Hepatic stellate cell (primary cell): ENCODE data around the gene C2CD2L.
"Not testable (repeated sequence)": the region's sequence is repeated elsewhere in the genome, so short reads cannot be mapped to it uniquely, and the experiment has no call there.

ENCODE experiments used
- DNase-seq: peaks from one replicate; pipeline ENCODE4 v3.0.0; 2011; ENCODE audit warnings: low spot score

C2CD2L gene

DNA sequence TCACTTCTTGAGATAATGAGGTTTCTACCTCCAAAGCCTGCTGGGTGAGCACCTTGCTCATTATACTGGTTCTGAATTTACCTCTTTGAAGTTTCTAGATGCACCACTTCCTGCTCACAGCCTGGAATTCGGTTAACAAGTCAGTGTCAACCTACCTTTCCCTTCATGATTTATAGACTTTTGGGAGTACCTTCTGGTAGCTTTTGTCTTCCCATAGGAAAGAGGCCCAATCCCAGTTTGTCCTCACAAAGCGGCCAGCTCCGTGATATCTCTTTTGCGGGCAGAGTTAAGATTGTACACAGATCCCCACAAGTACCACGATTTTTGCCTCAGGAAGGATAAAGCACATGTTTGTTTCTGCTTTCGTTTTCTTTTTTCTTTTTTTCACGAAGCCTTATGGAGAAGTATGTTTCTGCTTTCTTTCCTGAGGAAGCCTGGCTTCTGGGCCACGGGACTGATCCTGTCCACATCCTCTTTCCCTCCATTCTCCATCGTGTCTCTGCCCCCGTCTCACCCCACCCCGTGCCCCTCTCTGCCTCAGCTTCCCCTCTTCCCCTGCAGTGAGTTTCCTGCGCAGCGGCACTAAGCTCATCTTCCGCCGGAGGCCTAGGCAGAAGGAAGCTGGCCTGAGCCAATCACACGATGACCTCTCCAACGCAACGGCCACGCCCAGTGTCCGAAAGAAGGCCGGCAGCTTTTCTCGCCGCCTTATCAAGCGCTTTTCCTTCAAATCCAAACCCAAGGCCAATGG lies 8.5 kb downstream of the C2CD2L start:
- DNase-seq = no peak

DNA sequence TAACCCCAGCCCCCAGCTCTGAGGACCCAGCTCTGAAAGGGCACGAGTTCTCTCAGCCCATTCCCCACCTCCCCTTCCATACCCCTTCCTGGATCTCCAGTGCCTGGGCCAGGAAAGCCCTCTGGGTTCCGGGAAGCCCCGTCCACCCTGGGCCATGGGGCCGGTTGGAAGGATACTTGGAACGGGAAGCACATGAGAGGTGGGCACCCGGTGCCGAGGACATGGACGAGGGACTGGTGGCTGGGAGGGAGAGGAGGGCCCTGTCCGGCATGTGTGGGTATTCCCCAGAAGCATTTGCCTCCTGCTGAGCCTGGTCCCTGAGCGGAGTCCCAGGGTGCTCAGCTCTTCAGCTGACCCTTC lies 9.1 kb downstream of the C2CD2L start:
- DNase-seq = no peak

DNA sequence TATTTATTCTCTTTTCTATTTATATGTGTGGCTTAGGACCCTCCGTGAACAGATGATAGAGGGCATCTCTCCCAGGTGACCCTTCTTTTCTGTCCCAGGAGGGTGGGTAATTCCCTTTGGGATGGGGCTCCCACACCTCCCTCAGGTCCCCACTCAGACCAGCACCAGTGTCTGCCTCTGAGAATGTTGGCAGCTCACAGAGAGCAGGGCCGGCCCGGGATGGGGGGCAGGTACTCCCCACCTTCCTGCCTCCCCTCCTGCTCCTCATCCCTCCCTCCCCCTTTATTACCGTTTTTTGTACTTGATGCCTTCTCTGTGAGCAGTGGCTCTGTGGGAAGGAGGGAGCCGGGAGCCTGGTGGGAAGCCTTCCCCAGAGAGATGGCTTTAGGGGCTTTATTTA lies 9.5 kb downstream of the C2CD2L start:
- DNase-seq = no peak

DNA sequence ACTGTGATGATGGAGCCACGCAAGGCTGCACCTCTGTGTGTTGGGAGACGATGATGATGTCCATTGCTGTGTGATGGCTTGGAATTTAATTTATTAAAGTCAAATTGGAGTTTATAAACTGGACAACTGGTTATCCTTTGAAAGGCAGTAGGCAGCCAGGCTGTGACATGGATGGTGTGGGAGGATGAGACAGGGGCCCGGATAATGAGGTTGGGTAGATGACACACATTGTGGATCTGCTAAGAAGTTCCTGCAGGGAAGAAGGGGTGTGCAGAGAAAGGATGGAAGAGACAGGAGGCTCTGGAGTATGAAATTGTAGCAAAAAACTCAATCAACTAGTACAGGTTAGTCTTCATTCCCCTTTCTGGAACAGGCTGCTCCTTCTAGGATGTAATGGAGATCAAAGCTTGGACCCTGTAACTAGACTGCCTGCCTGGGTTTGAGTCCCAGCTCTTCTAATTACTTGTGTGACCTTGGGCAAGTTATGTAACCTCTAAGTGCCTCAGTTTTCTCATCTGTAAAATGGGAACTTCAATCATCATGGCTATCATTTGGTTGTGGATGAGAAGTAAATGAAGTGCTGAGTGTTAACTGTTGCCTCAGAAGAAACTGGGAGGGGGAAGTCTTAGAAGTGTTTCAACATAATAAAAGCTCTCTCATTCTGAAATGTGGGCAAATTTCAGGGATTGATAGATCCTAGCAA lies 10.0 kb downstream of the C2CD2L start:
- DNase-seq = no peak

DNA sequence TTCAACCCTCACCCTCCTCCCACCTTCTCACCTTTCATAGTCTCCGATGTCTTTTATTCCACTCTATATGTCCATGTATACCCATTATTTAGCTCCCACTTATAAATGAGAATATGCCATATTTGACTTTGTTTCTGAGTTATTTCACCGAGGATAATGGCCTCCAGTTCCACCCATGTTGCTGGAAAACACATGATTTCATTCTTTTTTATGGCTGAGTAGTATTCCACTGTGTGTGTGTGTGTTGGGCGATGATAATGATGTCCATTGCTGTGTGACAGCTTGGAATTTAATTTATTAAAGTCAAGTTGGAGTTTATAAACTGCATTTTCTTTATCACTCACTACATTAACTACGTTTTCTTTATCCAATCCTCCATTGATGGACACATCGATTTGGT lies 11.1 kb downstream of the C2CD2L start:
- no peak for DNase-seq

DNA sequence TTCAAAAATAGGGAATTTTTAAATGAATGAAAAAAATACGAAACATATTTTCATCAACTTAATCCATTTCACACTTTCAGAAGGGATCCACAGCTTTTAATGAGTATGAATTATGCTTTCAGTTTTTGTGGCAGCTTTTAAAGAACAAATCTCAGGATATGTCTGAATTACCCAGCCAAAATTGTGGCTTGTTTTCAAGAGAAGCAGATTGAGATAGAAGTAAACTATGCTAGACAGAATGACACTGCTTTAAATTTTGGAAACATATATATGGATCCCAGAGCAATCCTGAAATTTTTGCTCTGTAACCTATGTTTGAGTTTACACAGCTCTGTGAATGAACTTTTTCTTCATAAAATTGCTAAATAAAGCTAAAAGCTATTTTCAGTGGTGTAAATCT lies 11.8 kb downstream of the C2CD2L start:
- no peak for DNase-seq

DNA sequence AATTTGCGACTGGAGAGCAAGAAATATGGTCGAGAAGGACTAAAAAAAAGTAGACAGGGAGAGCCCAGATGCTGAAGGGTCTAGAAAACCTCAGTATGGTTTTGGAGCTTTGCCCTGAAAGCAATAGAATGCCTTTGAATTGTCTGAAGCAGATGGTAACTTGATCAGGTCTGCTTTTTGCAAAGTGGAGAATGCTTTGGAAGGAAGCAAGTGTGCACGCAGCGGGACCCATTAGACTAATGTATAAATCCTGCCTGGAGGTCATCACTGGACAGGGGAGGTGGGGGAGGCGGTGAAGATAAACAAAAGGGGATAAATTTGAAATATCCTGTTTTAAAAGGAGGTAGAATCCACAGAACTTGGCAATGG lies 13.5 kb downstream of the C2CD2L start:
- no peak for DNase-seq

DNA sequence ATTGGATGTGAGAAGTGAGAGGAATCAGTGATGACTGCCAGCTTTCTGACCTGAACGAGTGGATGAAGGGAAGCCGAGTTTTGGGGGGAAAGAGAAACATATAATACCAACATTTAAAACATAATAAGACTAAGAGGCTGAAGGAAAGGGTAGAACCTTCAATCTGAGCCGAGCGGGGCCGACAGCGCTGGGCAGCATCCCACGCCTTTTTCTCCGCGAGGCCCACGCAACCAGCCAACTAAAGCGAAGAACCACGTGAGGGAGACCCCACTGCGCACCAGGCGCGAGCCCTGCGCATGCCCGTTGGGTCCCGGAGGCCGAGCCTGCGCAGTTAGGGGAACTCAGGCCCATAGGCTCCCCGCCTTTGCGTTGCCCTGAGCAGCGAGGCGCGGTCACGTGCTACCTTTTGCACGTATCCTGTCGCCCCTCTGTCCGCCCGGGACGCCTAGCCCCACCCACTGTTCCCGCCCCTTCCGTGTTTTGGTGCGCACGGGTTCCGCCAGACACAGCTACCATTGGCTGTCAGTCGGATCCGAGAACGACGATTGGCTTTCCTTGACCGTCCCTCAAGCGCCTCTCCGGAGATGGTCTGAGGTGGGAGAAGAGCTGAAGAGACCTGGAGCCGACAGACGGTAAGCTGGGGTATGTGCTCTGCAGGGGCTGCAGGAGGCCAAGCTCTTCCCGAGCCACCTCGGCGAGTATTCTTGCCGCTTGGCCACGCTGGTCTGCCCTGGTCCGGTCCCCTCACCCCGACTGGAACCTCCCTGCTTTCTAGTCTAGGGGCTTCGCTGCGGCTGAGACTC lies 14.1 kb downstream of the C2CD2L start, which contains the start of gene HINFP:
TSS of gene HINFP (plus strand) at position 573 of the 803 bp plus-strand sequence. CDS start 5,365 bp downstream, outside the sequence.
- peak; percentile 99 for DNase-seq

DNA sequence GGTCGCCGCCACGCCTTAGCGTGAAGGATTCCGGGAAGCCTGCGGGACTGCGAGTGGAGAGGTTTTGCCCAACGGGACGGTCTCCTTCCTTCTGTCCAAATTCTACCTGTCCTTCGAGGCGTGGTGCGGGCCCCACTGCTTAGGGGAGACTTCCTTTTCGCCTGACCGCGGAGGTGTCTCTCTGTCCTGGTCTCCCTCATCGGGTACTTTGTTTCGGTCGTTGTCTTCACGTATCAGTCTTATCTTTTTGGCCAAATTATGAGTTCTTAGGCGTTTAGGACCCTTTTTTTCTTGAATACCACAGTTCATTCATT lies 14.6 kb downstream of the C2CD2L start:
- DNase-seq = no peak

DNA sequence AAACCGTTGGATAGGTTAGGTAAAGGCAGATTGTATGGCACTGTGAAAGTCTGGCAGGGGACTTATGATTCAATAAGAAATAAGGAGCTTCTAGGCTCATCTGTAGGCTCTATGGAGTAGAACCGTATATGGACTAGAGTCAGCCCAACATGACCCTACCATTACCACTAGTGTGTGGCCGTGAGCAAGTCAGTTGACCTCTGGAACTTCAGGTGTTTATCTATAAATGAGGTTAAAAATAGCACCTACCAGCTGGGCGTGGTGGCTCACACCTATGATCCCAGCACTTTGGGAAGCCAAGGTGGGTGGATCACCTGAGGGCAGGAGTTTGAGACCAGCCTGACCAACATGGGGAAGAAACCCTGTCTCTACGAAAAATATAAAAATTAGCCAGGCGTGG lies 18.7 kb downstream of the C2CD2L start:
- DNase-seq = no peak

DNA sequence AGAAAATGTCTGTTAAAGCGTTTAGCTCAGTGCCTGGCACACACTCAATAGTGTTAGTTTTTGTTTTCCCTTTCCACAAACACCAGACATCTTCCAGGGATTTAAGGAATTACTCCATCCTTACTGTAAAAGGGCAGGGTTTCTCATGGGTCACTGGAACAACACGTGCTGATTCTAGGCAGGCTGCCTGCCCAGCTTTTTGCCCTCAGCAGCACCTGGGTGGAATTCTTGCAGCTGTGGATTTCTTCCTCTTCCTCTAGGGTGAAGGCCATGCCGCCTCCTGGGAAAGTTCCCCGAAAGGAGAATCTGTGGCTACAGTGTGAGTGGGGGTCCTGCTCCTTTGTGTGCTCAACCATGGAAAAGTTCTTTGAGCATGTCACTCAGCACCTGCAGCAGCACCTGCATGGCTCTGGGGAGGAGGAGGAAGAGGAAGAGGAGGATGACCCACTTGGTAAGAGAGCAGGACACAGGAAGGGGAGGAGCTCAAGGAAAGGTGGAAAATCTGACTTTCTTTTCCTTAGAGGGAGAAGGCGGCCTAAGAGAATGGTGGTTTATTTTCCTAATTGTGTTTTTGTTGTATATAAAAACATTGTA lies 19.6 kb downstream of the C2CD2L start:
- DNase-seq = no peak

DNA sequence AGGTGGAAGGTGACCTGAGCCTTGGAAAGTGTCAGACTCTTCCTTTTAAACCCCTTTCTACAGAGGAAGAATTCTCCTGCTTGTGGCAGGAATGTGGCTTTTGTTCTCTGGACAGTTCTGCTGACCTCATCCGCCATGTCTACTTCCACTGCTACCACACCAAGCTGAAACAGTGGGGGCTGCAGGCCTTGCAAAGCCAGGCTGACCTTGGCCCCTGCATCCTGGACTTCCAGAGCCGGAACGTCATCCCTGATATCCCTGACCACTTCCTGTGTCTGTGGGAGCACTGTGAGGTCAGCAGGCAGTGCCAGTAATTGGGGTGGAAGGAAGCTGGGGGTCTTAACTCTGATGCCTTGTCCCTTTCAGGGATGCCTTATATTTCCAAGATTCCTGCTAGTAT lies 23.5 kb downstream of the C2CD2L start:
- DNase-seq = no peak

DNA sequence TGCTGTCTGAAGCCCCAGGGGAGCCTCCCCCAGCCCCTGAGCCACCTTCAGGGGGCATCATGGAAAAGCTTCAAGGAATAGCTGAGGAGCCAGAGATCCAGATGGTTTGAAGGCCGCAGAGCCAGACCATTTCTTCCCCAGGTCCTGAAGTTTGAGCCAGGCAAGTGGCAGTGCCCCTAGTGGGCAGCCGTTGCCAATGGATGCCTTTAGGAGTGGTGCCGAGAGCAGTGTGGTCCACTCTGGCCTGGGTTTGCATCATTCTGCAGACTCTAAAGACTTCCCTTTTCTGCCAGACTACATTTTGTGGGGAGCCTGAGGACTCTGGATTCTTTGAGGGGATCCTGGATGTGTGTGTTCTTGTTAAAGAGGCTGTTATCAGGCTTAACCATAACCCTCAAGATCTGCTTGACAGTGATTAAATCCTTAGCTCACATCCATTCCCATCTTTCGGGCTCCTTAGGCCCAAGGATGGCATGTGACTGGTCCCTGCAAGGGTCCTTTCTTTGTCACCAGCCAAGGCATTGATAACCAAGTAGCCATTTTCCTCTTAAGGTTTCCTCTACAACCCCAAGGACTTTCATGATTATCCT lies 27.3 kb downstream of the C2CD2L start:
- DNase-seq = no peak

DNA sequence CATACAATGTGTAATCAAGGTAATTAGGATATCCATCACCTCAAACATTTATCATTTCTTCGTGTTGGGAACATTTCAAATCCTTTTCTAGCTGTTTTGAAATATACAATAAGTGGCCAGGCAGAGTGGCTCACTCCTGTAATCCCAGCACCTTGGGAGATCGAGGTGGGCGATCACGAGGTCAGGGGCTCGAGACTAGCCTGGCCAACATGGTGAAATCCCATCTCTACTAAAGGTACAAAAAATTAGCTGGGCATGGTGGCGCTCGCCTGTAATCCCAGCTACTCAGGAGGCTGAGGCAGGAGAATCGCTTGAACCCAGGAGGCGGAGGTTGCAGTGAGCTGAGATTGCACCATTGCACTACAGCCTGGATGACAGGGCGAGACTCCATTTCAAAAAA lies 32.1 kb downstream of the C2CD2L start:
- DNase-seq = not testable (repeated sequence)

DNA sequence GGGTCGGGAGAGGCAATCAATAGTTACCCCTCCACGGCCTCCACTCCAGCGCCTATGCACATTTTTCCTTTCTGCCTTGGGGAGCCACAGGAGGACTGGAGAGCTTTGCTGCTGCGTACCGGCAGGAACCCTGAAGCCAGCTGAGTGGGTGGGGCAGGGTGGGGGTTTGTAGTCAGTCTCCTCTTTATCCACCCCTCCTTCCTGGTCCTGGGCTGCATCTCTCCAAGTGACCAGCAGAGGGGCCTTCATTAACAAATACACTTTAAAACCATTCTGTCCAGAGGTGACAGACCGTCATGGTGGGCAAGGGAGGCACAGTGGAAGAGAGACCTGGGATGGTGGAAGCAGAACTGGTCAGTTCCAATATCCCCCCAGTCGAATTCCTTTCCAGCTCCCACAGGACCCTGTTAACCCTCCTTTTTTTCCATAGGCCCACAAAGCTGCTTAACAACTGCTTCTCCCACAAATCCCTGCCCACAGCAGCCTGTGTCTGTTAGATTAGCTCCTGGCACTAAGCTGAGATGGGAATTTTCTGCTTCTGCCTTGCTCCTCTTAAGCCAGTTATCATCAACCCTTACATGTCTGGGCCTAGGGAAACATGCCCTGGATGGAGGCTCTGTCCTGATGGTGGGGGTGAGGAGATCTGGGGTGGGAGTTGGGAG lies 37.8 kb downstream of the C2CD2L start:
- DNase-seq = peak; percentile 89

DNA sequence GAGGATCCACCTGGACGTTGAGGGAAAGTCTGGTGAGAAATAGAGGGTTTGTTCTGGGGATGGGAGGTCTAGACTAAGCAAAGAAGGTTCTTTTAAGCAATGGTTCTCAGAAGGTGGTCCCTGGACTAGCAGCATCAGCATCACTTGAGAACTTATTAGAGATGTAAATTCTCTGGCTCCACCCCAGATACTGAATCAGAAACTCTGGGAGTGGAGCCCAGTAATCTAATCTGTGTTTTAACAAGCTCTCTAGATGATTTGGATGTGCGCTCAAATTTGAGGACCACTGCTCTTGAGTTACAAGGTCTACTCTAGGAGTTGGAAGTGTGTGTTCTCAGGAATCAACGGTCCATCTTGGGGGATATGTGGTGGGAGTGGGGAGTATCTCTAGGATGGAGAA lies 38.4 kb downstream of the C2CD2L start:
- no peak for DNase-seq

DNA sequence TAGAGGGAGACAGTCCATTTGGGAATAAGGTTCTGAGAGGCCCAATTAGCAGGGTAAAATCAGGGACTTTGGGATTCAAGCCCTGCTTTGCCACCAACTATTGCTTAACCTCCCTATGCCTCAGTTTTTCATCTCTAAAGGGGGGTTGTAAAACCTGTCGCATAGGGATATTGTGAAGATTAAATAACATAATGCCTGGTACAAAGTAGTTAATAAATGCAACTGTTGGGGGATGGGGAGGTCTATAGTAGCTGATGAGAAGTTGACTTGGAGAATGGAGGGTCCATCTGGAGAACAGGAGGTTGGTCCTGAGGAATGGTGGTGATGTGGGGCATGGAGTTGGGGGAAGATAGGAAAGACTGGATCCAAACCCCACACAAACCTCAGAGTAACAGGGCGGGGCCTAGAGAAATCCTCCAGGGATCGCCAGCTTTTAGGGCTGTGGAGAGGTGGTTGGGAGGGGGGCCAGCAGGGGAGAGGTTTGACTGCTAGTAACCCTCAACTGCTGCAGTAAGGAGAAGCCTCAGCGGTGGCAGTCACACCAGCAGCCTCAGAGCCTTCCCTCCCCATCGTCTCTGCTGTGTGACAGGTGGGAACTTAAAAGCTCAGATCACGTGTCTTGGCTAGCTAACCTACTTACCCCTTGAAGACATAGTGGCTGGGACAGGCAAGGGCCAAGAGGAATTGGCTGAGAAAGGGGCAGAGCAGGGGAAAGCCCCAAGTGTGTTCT lies 40.6 kb downstream of the C2CD2L start:
- DNase-seq = no peak

DNA sequence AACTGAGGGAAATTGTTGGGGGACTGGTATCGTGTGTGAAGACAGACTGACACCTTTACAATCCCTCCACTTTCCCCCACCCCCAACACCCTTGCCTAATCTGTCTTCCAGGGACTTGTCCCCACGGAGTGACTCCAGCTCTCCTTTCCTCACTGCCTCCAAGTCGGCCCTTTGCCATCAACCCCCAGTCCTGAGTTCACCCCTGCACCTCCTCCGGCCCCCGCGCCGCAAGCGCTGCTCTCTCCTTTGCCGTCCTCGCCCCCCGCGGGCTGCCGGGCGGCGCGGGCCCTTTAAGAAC lies 41.5 kb downstream of the C2CD2L start:
- DNase-seq = no peak

DNA sequence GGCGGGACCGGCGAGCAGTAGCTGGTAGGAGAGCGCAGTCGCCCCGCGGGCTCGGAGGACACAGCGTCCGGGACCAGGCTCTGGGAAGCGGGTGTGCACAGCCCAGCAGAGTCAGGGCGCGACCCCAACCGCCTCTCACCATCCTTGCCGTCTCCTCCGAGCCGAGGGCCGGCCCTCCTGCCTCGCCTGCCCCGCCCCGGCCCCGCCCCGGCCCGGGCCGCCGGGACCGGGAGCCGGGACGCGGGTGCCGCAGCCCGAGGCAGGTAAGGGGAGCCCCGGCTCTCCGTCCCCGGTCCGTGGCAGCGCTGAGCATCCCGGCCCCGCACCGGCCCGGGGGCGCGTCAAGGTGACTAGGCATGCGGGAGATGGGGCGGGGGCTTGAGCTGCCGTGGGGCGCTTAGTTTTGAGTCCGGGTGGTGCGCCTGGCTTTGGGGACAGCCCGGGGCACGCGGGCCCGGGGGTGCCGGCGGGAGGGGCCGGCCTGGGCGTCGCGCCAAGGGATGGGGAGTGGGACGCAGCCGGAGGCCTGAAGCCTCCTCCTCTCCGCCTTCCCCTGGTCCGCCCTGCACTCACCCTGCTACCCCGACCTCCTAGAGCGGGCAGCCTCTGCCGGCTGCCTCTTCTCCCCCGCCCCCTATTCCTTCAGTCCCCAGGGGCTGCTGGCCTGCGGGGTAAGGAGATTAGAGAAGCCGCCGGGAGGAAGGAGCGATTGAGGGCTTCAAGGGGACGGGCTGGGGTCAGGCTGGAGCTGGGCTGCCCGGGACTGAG lies 42.1 kb downstream of the C2CD2L start, which contains the start of gene ABCG4:
TSS of gene ABCG4 (plus strand) at position 35 of the 768 bp plus-strand sequence. CDS start 914 bp downstream, outside the sequence.
- DNase-seq = peak; percentile 39

DNA sequence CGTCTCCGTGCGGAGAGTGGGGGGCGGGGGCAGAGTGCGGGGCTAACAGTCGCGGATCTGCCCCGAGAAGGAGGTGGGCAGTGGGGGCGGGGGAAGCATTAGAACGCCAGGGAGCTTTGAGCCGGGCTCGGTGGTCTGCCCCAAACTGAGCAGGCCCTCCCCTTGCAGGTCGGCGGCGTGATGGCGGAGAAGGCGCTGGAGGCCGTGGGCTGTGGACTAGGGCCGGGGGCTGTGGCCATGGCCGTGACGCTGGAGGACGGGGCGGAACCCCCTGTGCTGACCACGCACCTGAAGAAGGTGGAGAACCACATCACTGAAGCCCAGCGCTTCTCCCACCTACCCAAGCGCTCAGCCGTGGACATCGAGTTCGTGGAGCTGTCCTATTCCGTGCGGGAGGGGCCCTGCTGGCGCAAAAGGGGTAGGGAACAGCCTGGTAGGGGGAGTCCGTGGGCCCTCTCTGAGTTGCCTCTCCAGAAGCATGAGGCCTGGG lies 42.7 kb downstream of the C2CD2L start:
- DNase-seq = no peak
